Peyer's patch (tissue), 4 donors: ENCODE data around the gene PPP6C.
"Not testable (repeated sequence)": the region's sequence is repeated elsewhere in the genome, so short reads cannot be mapped to it uniquely, and the experiment has no call there.

Experiments
- POLR2A ChIP-seq, 2 donors: fragments of 450-650 bp; IDR thresholded peaks; one replicate each; pipeline ENCODE4 v1.5.1; 2017; ENCODE audit warnings: antibody characterized with exemption in 2 of 2, mild to moderate bottlenecking in 2 of 2, moderate library complexity in 2 of 2
- TF ChIP-seq, protein P1 (sequence below), 6 experiments: fragments of 450-650 bp in 4 of 6; fragments of 200-600 bp in 2 of 6; sonication (generic) in 1 of 6; IDR thresholded peaks; one replicate each; pipeline ENCODE4 v1.5.1; 2017 to 2019; ENCODE audit warnings: antibody characterized with exemption in 6 of 6, mild to moderate bottlenecking in 3 of 6, moderate library complexity in 1 of 6

- TF ChIP-seq, protein P1, sequence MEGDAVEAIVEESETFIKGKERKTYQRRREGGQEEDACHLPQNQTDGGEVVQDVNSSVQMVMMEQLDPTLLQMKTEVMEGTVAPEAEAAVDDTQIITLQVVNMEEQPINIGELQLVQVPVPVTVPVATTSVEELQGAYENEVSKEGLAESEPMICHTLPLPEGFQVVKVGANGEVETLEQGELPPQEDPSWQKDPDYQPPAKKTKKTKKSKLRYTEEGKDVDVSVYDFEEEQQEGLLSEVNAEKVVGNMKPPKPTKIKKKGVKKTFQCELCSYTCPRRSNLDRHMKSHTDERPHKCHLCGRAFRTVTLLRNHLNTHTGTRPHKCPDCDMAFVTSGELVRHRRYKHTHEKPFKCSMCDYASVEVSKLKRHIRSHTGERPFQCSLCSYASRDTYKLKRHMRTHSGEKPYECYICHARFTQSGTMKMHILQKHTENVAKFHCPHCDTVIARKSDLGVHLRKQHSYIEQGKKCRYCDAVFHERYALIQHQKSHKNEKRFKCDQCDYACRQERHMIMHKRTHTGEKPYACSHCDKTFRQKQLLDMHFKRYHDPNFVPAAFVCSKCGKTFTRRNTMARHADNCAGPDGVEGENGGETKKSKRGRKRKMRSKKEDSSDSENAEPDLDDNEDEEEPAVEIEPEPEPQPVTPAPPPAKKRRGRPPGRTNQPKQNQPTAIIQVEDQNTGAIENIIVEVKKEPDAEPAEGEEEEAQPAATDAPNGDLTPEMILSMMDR (IDR thresholded peaks at IDR 0.05): not testable (repeated sequence)
- not testable (repeated sequence) for TF ChIP-seq POLR2A (IDR thresholded peaks at IDR 0.05)
Measured at GRCh38 chr9:125195591-125195990, 6.0 kb upstream of the PPP6C start.
